Suprapubic skin (tissue), 4 donors: Measurements from ENCODE around the gene KCNT1. TPM values are rescaled to one million over a fixed set of nuclear protein-coding genes. Genes with fewer than 3 reads are reported as not detected.

Source experiments
- DNase-seq, 2 donors: peaks; one replicate each; pipeline ENCODE4 v3.0.0-alpha.2; 2019; ENCODE audit warnings: low spot score in 2 of 2
- H3K27ac ChIP-seq: fragments of 200-600 bp; sonication (generic); one replicate; pipeline ENCODE4 v1.5.1; 2019
- H3K27me3 ChIP-seq: fragments of 200-600 bp; sonication (generic); one replicate; pipeline ENCODE4 v1.5.1; 2019
- H3K36me3 ChIP-seq: fragments of 200-600 bp; sonication (generic); one replicate; pipeline ENCODE4 v1.5.1; 2019
- H3K4me1 ChIP-seq: fragments of 200-600 bp; sonication (generic); one replicate; pipeline ENCODE4 v1.5.1; 2019
- H3K4me3 ChIP-seq: fragments of 200-600 bp; sonication (generic); one replicate; pipeline ENCODE4 v1.5.1; 2019; ENCODE audit warnings: mild to moderate bottlenecking
- H3K9me3 ChIP-seq: fragments of 200-600 bp; sonication (generic); one replicate; pipeline ENCODE4 v1.5.1; 2019
- EP300 ChIP-seq: sonication (generic); formaldehyde crosslinking; IDR thresholded peaks from one replicate; pipeline ENCODE4 v1.6.1; 2017; ENCODE audit warnings: antibody characterized with exemption
- POLR2A ChIP-seq, 2 donors: fragments of 450-650 bp; IDR thresholded peaks; one replicate each; pipeline ENCODE4 v1.6.1; 2017; ENCODE audit warnings: antibody characterized with exemption in 2 of 2, mild to moderate bottlenecking in 2 of 2, moderate library complexity in 2 of 2
- POLR2AphosphoS5 ChIP-seq, 3 donors: sonication (generic); formaldehyde crosslinking; IDR thresholded peaks; one replicate each; pipeline ENCODE4 v1.6.1; 2017; ENCODE audit warnings: antibody characterized with exemption in 3 of 3
- WGBS: methylation state at CpG from one replicate; pipeline ENCODE4 v1.1.5; 2018; 5-methylcytosine and 5-hydroxymethylcytosine counted together
- total RNA-seq, 4 donors: library from RNA; depleted of rRNA; stranded (reverse); fragments of >200 nt; gene quantifications; one replicate each; pipeline ENCODE4 v1.1.0, GENCODE V29; 2016
- TF ChIP-seq, protein P1 (sequence below), 2 donors: fragments of 200-600 bp in 1 of 2; fragments of 450-650 bp in 1 of 2; sonication (generic) in 1 of 2; IDR thresholded peaks; one replicate each; pipeline ENCODE4 v1.5.1; 2016 to 2019; ENCODE audit warnings: antibody characterized with exemption in 2 of 2, mild to moderate bottlenecking in 1 of 2, moderate library complexity in 1 of 2

Gene KCNT1
- total RNA-seq, 4 donors from 2014 or later: 0.10 to 0.23 TPM; not detected in 2

DNA sequence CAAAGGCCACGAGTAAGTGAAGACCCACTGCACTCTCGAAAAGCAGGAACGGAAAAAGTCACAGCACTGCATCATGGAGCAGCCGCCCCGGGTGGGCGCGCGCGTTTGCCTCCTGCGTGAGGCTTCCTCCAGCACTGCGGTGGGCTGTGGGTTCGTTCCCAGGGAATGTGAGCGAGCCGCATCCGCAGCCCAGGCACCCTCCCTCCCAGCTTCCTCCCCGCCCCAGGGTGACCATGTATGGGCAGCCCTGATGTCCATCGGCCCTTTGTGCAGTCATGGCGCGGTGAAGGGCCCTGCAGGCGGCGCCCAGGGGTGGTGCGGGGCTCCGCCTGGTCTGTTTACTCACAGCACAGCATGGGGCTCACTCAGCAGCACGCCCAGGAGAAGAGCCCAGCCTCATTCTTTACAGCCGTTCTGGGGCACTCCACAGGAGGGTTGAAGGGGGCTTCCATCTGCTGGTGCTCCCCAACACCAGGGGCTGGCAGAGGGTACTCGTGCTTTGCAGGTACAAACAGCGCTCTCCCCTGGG lies 32.7 kb downstream of the KCNT1 start:
- H3K27me3 ChIP-seq: peaks cover 63% of the 10 kb centered on the region
- H3K4me3 ChIP-seq: no peak overlapping the region
- H3K36me3 ChIP-seq: no peaks in the 10 kb centered on the region
- WGBS: 66% methylated on average over 10 of the region's 27 CpGs
- DNase-seq: no peak
- H3K9me3 ChIP-seq: no peaks in the 10 kb centered on the region
- no peaks in the 10 kb centered on the region for H3K4me1 ChIP-seq
- no peak overlapping the region for H3K27ac ChIP-seq
- no peak for TF ChIP-seq POLR2A (IDR thresholded peaks at IDR 0.05)
- no peak for TF ChIP-seq EP300
- TF ChIP-seq POLR2AphosphoS5 (IDR thresholded peaks at IDR 0.05): no peak
- TF ChIP-seq, protein P1, sequence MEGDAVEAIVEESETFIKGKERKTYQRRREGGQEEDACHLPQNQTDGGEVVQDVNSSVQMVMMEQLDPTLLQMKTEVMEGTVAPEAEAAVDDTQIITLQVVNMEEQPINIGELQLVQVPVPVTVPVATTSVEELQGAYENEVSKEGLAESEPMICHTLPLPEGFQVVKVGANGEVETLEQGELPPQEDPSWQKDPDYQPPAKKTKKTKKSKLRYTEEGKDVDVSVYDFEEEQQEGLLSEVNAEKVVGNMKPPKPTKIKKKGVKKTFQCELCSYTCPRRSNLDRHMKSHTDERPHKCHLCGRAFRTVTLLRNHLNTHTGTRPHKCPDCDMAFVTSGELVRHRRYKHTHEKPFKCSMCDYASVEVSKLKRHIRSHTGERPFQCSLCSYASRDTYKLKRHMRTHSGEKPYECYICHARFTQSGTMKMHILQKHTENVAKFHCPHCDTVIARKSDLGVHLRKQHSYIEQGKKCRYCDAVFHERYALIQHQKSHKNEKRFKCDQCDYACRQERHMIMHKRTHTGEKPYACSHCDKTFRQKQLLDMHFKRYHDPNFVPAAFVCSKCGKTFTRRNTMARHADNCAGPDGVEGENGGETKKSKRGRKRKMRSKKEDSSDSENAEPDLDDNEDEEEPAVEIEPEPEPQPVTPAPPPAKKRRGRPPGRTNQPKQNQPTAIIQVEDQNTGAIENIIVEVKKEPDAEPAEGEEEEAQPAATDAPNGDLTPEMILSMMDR (IDR thresholded peaks at IDR 0.05): no peak

DNA sequence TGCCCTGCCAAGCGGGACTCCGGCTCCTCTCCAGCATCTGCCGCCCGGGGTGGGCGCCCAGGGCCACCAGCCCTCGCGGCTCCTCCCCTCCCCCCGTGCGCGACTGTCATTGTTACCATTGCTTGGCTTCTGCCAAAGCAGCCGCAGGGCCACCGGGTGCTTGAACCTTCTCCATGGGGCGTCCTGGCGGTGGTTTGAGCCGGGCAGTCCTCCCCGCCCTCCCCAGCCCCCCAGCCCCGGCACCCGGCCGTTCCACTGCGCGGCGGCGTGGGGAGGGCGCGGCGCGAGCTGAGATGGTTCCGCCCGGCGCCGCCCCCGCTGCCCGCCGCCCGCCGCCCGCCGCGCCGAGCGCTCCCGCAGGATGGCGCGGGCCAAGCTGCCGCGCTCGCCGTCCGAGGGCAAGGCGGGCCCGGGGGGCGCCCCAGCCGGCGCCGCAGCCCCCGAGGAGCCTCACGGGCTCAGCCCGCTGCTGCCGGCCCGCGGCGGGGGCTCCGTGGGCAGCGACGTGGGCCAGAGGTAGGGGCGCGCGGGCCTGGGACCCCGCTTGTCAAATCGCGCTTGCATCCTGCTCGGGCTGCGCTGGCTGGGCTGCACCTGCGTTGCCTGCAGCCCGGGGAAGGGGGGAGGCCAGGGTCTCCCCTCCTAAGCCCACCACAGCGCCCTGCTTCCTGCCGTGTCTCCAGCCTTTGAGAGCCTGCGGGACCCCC lies 34.4 kb downstream of the KCNT1 start:
- no peak for DNase-seq
- no peak overlapping the region for H3K4me3 ChIP-seq
- no peak overlapping the region for H3K27ac ChIP-seq
- H3K27me3 ChIP-seq: peaks cover 80% of the 10 kb centered on the region
- no CpG with 5 or more reads among the region's 78 CpGs for WGBS
- no peaks in the 10 kb centered on the region for H3K9me3 ChIP-seq
- no peaks in the 10 kb centered on the region for H3K4me1 ChIP-seq
- TF ChIP-seq, protein P1 (IDR thresholded peaks at IDR 0.05): no peak
- TF ChIP-seq EP300 (no peak), POLR2A (IDR thresholded peaks at IDR 0.05) (no peak), POLR2AphosphoS5 (IDR thresholded peaks at IDR 0.05) (no peak)
- H3K36me3 ChIP-seq: no peaks in the 10 kb centered on the region

DNA sequence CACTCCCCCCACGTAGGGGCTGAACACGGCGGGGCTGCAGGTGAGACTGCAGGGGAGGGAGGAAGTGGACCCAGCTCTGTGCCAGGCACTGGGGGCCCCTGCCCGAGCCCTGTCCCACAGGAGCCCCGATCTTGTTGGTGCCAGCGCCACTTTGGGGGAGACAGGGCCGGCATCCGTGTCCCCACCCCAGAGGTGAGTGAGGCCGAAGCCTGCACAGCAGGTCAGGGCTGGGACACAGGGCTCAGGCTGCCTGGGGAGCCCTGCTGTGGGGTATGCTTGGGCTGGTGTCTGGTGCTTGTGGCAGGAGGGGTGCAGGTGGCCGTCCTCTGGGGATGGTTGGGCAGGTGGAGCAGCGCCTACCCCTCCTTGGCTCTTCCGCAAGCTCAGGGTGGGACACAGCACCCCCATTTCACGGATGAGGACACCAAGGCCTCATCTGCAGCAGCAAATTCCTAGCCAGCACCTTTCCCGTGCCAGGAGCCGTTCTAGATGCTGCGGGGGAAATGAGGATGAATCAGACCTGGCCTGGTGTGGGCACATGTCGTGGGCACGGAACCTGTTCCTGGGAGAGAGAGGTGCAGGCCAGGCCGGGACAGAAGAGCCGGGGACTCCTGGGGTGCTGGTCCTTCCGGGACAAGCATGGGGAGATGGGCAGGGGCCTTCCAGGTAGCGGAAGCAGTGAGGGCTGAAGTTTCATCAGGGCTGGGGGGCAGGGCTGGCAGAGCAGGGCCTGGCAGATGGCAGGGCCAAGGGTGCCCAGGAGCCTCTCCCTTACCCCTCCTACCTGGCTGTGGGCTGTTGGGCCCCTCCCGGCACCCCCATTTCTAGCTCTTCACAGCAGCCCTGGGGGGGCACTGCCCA lies 35.2 kb downstream of the KCNT1 start:
- TF ChIP-seq POLR2AphosphoS5 (IDR thresholded peaks at IDR 0.05) (no peak), EP300 (no peak), POLR2A (IDR thresholded peaks at IDR 0.05) (no peak)
- TF ChIP-seq, protein P1 (IDR thresholded peaks at IDR 0.05): no peak
- WGBS: 50% methylated on average over 8 of the region's 23 CpGs
- H3K36me3 ChIP-seq: no peaks in the 10 kb centered on the region
- no peak overlapping the region for H3K4me3 ChIP-seq
- no peak overlapping the region for H3K27ac ChIP-seq
- H3K4me1 ChIP-seq: no peaks in the 10 kb centered on the region
- no peaks in the 10 kb centered on the region for H3K9me3 ChIP-seq
- no peak for DNase-seq
- H3K27me3 ChIP-seq: peaks cover 88% of the 10 kb centered on the region

DNA sequence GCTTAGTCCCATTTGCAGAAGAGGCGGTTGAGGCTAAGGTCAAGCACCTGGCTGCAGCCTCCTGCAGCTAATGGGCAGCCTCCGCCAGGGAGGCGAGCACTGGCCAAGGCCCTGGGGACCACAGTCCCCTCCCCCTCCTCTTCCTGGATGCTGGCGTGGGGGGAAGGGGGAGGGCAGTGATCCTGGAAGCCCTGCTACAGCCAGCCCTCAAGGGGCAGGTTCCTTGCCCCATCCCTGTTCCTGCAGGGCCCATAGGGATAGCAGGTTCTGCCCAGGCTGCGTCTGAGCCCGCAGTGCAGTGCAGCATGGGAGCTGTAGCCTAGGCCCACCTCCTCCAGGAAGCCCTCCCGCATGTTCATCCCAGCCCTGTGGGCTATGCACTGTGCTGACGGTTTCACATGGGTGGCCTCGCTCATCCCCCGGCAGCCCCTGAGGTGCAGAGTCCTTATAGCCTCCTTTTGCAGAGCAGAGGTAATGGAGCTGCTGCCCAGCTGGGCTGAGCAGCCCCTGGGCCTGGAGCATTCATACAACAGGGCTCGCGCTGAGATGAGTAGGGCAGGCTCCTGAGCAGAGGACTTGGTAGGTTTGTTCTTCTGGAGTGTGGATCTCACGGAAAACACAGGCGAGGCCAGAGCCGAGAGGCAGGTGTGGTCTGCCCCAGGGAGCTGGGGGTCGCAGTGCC lies 36.0 kb downstream of the KCNT1 start:
- H3K27me3 ChIP-seq: peaks cover 92% of the 10 kb centered on the region
- H3K36me3 ChIP-seq: no peaks in the 10 kb centered on the region
- H3K4me1 ChIP-seq: no peaks in the 10 kb centered on the region
- 64% methylated on average over 7 of the region's 16 CpGs for WGBS
- no peaks in the 10 kb centered on the region for H3K9me3 ChIP-seq
- DNase-seq: no peak
- no peak overlapping the region for H3K27ac ChIP-seq
- TF ChIP-seq EP300 (no peak), POLR2A (IDR thresholded peaks at IDR 0.05) (no peak)
- no peak overlapping the region for H3K4me3 ChIP-seq

DNA sequence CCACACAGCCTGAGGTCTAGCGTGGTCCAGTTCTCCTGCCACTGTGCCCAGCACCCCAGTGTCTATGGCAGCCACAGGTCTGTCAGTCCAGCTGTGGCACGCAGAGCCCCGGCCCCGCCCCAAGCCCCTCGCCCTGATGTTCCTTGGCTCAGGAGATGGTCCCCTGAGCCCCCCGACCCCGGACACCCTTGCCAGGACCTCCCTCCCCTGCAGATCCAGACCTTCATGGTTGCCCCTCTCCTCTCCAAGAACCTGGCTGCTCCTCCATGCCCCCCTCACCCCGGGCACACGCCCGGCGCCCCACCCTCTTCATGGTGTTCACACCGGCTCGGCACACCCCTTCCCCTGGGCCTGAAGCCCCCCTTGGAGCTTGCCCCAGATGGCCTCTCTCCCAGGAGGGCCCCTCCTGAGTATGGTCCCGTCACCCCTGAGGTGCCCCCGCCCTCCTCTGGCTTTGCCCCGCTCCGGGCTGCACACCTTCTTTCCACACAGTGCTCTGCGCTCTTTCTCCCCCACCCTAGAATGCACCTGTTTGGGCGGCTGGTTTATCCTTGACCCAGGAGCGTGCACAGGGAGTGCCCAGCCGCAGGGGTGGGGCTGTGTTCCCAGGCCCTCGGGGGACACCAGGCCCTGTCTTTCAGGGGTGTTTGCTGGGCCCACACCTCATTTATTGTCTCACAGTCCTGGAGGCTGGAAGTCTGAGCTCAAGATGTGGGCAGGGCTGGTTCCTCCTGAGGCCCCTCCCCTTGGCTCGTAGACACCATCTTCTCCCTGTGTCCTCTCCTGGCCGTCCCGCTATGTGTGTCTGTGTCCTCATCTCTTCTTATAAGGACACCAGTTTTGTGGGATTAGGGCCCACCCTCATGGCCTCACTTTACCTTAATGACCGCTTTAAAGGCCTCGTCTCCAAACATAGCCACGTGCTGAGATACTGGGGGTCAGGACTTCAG lies 37.6 kb downstream of the KCNT1 start:
- 67% methylated on average over 28 of the region's 28 CpGs for WGBS
- no peak for TF ChIP-seq POLR2A (IDR thresholded peaks at IDR 0.05)
- TF ChIP-seq, protein P1 (IDR thresholded peaks at IDR 0.05): no peak
- no peak for TF ChIP-seq EP300
- no peak for TF ChIP-seq POLR2AphosphoS5 (IDR thresholded peaks at IDR 0.05)
- no peaks in the 10 kb centered on the region for H3K36me3 ChIP-seq
- H3K9me3 ChIP-seq: no peaks in the 10 kb centered on the region
- H3K4me3 ChIP-seq: no peak overlapping the region
- DNase-seq: no peak
- H3K4me1 ChIP-seq: no peaks in the 10 kb centered on the region
- peaks cover 100% of the 10 kb centered on the region for H3K27me3 ChIP-seq
- no peak overlapping the region for H3K27ac ChIP-seq
